ENCODE data around the gene ABCB6. TPM values are rescaled to one million over a fixed set of nuclear protein-coding genes. Genes with fewer than 3 reads are reported as not detected.

The ABCB6 gene
- total RNA-seq, 5 donors from 2014 or later (not counting 1 experiment from before 2014, with no cell fraction given) = 4.1 to 16.5 (median 13.0) TPM

- ChIA-PET CTCF (interaction anchor here in 1 of 2 donors (0.6 to 3.0 kb wide), 5 partner anchors 17 to 26 kb away, joined by 3 to 13 read pairs (median 5); partner anchors contain the start of genes GLB1L, STK16, TUBA4A and ZFAND2B), POLR2A (interaction anchor here (0.6 to 2.2 kb wide), 8 partner anchors 10 to 68 kb away, joined by 3 to 10 read pairs (median 6); partner anchors contain the start of genes TUBA4A (in 1 of the 2) and ZFAND2B (in 1 of the 2))
- 33% methylated on average over 3 of the region's 7 CpGs for WGBS (ENCODE audit: insufficient coverage)
- Mint-ChIP-seq H3K27me3 (no peaks in the 10 kb centered on the region), H3K9me3 (no peaks in the 10 kb centered on the region), H3K4me1 (peaks cover 47 to 65% (median 52%) of the 10 kb centered on the region in 3 donors), H3K4me3 (peak overlapping the region; percentile 81 to 99 (median 97)), H3K36me3 (peaks cover 34% of the 10 kb centered on the region), H3K27ac (peak overlapping the region; percentile 71 to 78)
- Histone ChIP-seq H3K4me1 (ENCODE audit: control insufficient read depth in 1 of 2, extremely low read depth in 1 of 2, insufficient read depth in 2 of 2, low read length in 2 of 2) (peaks cover 16 to 37% of the 10 kb centered on the region in 2 experiments), H3K27me3 (replicated peaks in 1 of 2; ENCODE audit: control insufficient read depth in 2 of 2, extremely low read depth in 1 of 2, insufficient read depth in 2 of 2, low read length in 1 of 2) (no peaks in the 10 kb centered on the region), H3K4me3 (ENCODE audit: control insufficient read depth in 1 of 2, extremely low read depth in 1 of 2, low read length in 1 of 2) (peak overlapping the region; percentile 72 to 85), H3K36me3 (ENCODE audit: control insufficient read depth in 2 of 2, extremely low read depth in 1 of 2, insufficient read depth in 1 of 2, low read length in 1 of 2) (peaks cover 25 to 49% of the 10 kb centered on the region in 2 donors), H3K9me3 (no peaks in the 10 kb centered on the region), H3K27ac (ENCODE audit: low read length) (peak overlapping the region; percentile 52)
- ATAC-seq (replicated peaks in 1 of 4) = no peak
- no peak for DNase-seq
These were observed 9.5 kb upstream of the ABCB6 start for GRCh38 chr2:219228041-219228910.

- H3K9me3 ChIP-seq = no peaks in the 10 kb centered on the region
- H3K27ac ChIP-seq (ENCODE audit: low read length) = no peak overlapping the region
- Mint-ChIP-seq H3K4me1 (peaks cover 30 to 39% (median 38%) of the 10 kb centered on the region in 3 donors), H3K27me3 (no peaks in the 10 kb centered on the region), H3K4me3 (no peak overlapping the region), H3K27ac (no peak overlapping the region), H3K36me3 (peaks cover 32% of the 10 kb centered on the region), H3K9me3 (no peaks in the 10 kb centered on the region)
- CTCF ChIA-PET = no interaction called here
- H3K36me3 ChIP-seq (ENCODE audit: control insufficient read depth in 2 of 2, extremely low read depth in 1 of 2, insufficient read depth in 1 of 2, low read length in 1 of 2) = peaks cover 21 to 58% of the 10 kb centered on the region in 2 donors
- DNase-seq = no peak
- peaks cover 11 to 25% of the 10 kb centered on the region in 2 experiments for H3K4me1 ChIP-seq (ENCODE audit: control insufficient read depth in 1 of 2, extremely low read depth in 1 of 2, insufficient read depth in 2 of 2, low read length in 2 of 2)
- 76% methylated on average over 3 of the region's 3 CpGs for WGBS (ENCODE audit: insufficient coverage)
- H3K27me3 ChIP-seq (replicated peaks in 1 of 2; ENCODE audit: control insufficient read depth in 2 of 2, extremely low read depth in 1 of 2, insufficient read depth in 2 of 2, low read length in 1 of 2) = no peaks in the 10 kb centered on the region
- no peak for ATAC-seq (replicated peaks in 1 of 4)
- no peak overlapping the region for H3K4me3 ChIP-seq (ENCODE audit: control insufficient read depth in 1 of 2, extremely low read depth in 1 of 2, low read length in 1 of 2)
- POLR2A ChIA-PET = no interaction called here
These were observed 6.6 kb upstream of the ABCB6 start for GRCh38 chr2:219225350-219225749.

- H3K9me3 ChIP-seq = no peaks in the 10 kb centered on the region
- no peak overlapping the region for H3K27ac ChIP-seq (ENCODE audit: low read length)
- DNase-seq (no peak), ATAC-seq (replicated peaks in 1 of 4) (no peak)
- 94% methylated on average over 27 of the region's 31 CpGs for WGBS (ENCODE audit: insufficient coverage)
- peaks cover 21 to 64% of the 10 kb centered on the region in 2 donors for H3K36me3 ChIP-seq (ENCODE audit: control insufficient read depth in 2 of 2, extremely low read depth in 1 of 2, insufficient read depth in 1 of 2, low read length in 1 of 2)
- Mint-ChIP-seq H3K27me3 (no peaks in the 10 kb centered on the region), H3K9me3 (no peaks in the 10 kb centered on the region), H3K27ac (no peak overlapping the region), H3K4me1 (peaks cover 28 to 38% (median 32%) of the 10 kb centered on the region in 3 donors), H3K36me3 (peaks cover 35% of the 10 kb centered on the region), H3K4me3 (no peak overlapping the region)
- H3K4me1 ChIP-seq (ENCODE audit: control insufficient read depth in 1 of 2, extremely low read depth in 1 of 2, insufficient read depth in 2 of 2, low read length in 2 of 2) = peaks cover 10 to 28% of the 10 kb centered on the region in 2 experiments
- ChIA-PET CTCF (interaction anchor here in 1 of 2 donors (1.1 kb wide), 1 partner anchor 76 kb away, joined by 3 read pairs; no protein-coding TSS in a partner anchor), POLR2A (interaction anchor here in 1 of 2 donors (0.6 kb wide), 1 partner anchor 20 kb away, joined by 6 read pairs; no protein-coding TSS in a partner anchor)
- H3K27me3 ChIP-seq (replicated peaks in 1 of 2; ENCODE audit: control insufficient read depth in 2 of 2, extremely low read depth in 1 of 2, insufficient read depth in 2 of 2, low read length in 1 of 2) = no peaks in the 10 kb centered on the region
- H3K4me3 ChIP-seq (ENCODE audit: control insufficient read depth in 1 of 2, extremely low read depth in 1 of 2, low read length in 1 of 2) = no peak overlapping the region
These were observed 5.3 kb upstream of the ABCB6 start for GRCh38 chr2:219223831-219224610.

- peaks cover 4 to 26% of the 10 kb centered on the region in 2 experiments for H3K4me1 ChIP-seq (ENCODE audit: control insufficient read depth in 1 of 2, extremely low read depth in 1 of 2, insufficient read depth in 2 of 2, low read length in 2 of 2)
- no peak overlapping the region for H3K27ac ChIP-seq (ENCODE audit: low read length)
- peaks cover 21 to 64% of the 10 kb centered on the region in 2 donors for H3K36me3 ChIP-seq (ENCODE audit: control insufficient read depth in 2 of 2, extremely low read depth in 1 of 2, insufficient read depth in 1 of 2, low read length in 1 of 2)
- H3K4me3 Mint-ChIP-seq = no peak overlapping the region
- ChIA-PET POLR2A (interaction anchor here in 1 of 2 donors (0.6 kb wide), 1 partner anchor 24 kb away, joined by 4 read pairs; no protein-coding TSS in a partner anchor), CTCF (no interaction called here)
- H3K4me3 ChIP-seq (ENCODE audit: control insufficient read depth in 1 of 2, extremely low read depth in 1 of 2, low read length in 1 of 2) = no peak overlapping the region
- peaks cover 17 to 30% (median 25%) of the 10 kb centered on the region in 3 donors for H3K4me1 Mint-ChIP-seq
- H3K27me3 ChIP-seq (replicated peaks in 1 of 2; ENCODE audit: control insufficient read depth in 2 of 2, extremely low read depth in 1 of 2, insufficient read depth in 2 of 2, low read length in 1 of 2) = no peaks in the 10 kb centered on the region
- WGBS (ENCODE audit: insufficient coverage) = 98% methylated on average over 10 of the region's 16 CpGs
- H3K36me3 Mint-ChIP-seq = peaks cover 35% of the 10 kb centered on the region
- H3K9me3 ChIP-seq = no peaks in the 10 kb centered on the region
- H3K27ac Mint-ChIP-seq = no peak overlapping the region
- DNase-seq (no peak), ATAC-seq (replicated peaks in 1 of 4) (no peak)
- no peaks in the 10 kb centered on the region for H3K9me3 Mint-ChIP-seq
- H3K27me3 Mint-ChIP-seq = no peaks in the 10 kb centered on the region
These were observed 3.3 kb upstream of the ABCB6 start for GRCh38 chr2:219221957-219222518.

GRCh38 chr2:219220652-219221402 is 2.1 kb upstream of the ABCB6 start:
- Histone ChIP-seq H3K9me3 (no peaks in the 10 kb centered on the region), H3K36me3 (ENCODE audit: control insufficient read depth in 2 of 2, extremely low read depth in 1 of 2, insufficient read depth in 1 of 2, low read length in 1 of 2) (peaks cover 21 to 58% of the 10 kb centered on the region in 2 donors), H3K4me3 (ENCODE audit: control insufficient read depth in 1 of 2, extremely low read depth in 1 of 2, low read length in 1 of 2) (no peak overlapping the region), H3K4me1 (ENCODE audit: control insufficient read depth in 1 of 2, extremely low read depth in 1 of 2, insufficient read depth in 2 of 2, low read length in 2 of 2) (peaks cover 4 to 25% of the 10 kb centered on the region in 2 experiments), H3K27me3 (replicated peaks in 1 of 2; ENCODE audit: control insufficient read depth in 2 of 2, extremely low read depth in 1 of 2, insufficient read depth in 2 of 2, low read length in 1 of 2) (no peaks in the 10 kb centered on the region), H3K27ac (ENCODE audit: low read length) (no peak overlapping the region)
- Mint-ChIP-seq H3K36me3 (peaks cover 31% of the 10 kb centered on the region), H3K9me3 (no peaks in the 10 kb centered on the region), H3K27ac (peak overlapping the region in 1 of 2 donors; percentile 39), H3K4me1 (peaks cover 18 to 31% (median 22%) of the 10 kb centered on the region in 3 donors), H3K4me3 (no peak overlapping the region), H3K27me3 (no peaks in the 10 kb centered on the region)
- 100% methylated on average over 2 of the region's 19 CpGs for WGBS (ENCODE audit: insufficient coverage)
- ATAC-seq (replicated peaks in 1 of 4) (no peak), DNase-seq (no peak)
- ChIA-PET CTCF (no interaction called here), POLR2A (no interaction called here)
